ENCODE measurements around the gene PHYHD1. TPM values are rescaled to one million over a fixed set of nuclear protein-coding genes. Genes with fewer than 3 reads are reported as not detected.

Gene PHYHD1
- total and polyA plus RNA-seq, 2 of the 13 experiments (the other 11 are each of a cell fraction or from before 2014, with no cell fraction given), result 10.6 to 25.3 TPM

DNA sequence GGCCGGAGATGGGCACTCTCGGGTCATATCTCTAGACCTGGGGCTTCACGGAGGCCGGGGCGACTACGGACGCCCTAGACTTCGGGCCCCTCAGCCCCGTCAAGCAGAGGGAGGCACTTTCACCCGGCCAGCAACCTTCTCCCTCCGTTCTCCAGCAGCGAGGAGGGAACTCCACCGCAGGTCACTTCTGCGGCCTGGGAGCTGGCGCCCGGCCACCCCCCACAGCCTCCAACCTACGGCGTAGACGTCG is 26.4 kb downstream of the PHYHD1 start (continued):
- no peak for TF ChIP-seq ARID5B (CRISPR knock-in tag; IDR thresholded peaks at IDR 0.05)

- in situ Hi-C loops (cut with HindIII; ENCODE audit: extremely low pct_ligation_motif_present, low pct_unique_long_range_greater_than_20kb), result no loop called here
- no peaks in the 10 kb centered on the region; a peak in 1 of 5 replicates for H3K27me3 ChIP-seq (ENCODE audit: control insufficient read depth in 1 of 2, insufficient read depth in 2 of 2, low read length in 2 of 2)
- intact Hi-C loops (cut with micrococcal nuclease; ENCODE audit: unreplicated experiment), result no loop called here
- peak; percentile 82 for ATAC-seq
- H2AFZ ChIP-seq (ENCODE audit: low read length), result no peak within 1 kb of the TSS
- WGBS (ENCODE audit: low lambda C conversion rate), result 1% methylated on average over 63 of the region's 86 CpGs
- DNase-seq (ENCODE audit: low spot score), result peak; percentile 79
- H3K4me3 ChIP-seq (replicated peaks in 1 of 3; ENCODE audit: insufficient read depth in 1 of 3, low read depth in 2 of 3, low read length in 3 of 3), result peak within 1 kb of the TSS; percentile 91 to 100 (median 99)
- peaks cover 67% of the 10 kb centered on the region for H3K4me1 ChIP-seq (ENCODE audit: insufficient read depth, low read length)
- no peaks in the 10 kb centered on the region for H4K20me1 ChIP-seq (ENCODE audit: insufficient read depth, low read length)
- H3K27ac ChIP-seq (ENCODE audit: extremely low read length, insufficient read depth, low read length), result peak within 1 kb of the TSS; percentile 80
- FAIRE-seq, result no peak
- peaks cover 27% of the 10 kb centered on the region for H3K79me2 ChIP-seq (ENCODE audit: insufficient read depth, low read length)
- POLR2A ChIA-PET, result interaction anchor here (0.5 to 1.7 kb wide), 7 partner anchors 13 to 678 kb away, joined by 3 to 4 read pairs (median 3); partner anchors contain the start of gene SPOUT1
- CTCF ChIA-PET (ENCODE audit: low intra/inter-chr PET ratio, low total read pairs), result no interaction called here
- no peaks in the 10 kb centered on the region for H3K9me3 ChIP-seq (ENCODE audit: low read length)
- H3K9ac ChIP-seq (ENCODE audit: insufficient read depth, low read depth, low read length), result peak within 1 kb of the TSS; percentile 96
- peak within 1 kb of the TSS; percentile 97 for H3K4me2 ChIP-seq (ENCODE audit: low read depth, low read length)
- BruUV-seq (replicated peaks), result TSS peak; percentile 79
- H3K36me3 ChIP-seq (replicated peaks in 1 of 2; ENCODE audit: control insufficient read depth in 1 of 2, insufficient read depth in 2 of 2, low read length in 2 of 2), result peaks cover 1 to 3% of the 10 kb centered on the region in 2 experiments; a peak in 3 of 5 replicates
- no peak for TF ChIP-seq ZBTB37 (CRISPR knock-in tag; IDR thresholded peaks at IDR 0.05)
- TF ChIP-seq MXD4 (CRISPR knock-in tag; IDR thresholded peaks at IDR 0.05), result peak; percentile 96
- TF ChIP-seq, protein P1, sequence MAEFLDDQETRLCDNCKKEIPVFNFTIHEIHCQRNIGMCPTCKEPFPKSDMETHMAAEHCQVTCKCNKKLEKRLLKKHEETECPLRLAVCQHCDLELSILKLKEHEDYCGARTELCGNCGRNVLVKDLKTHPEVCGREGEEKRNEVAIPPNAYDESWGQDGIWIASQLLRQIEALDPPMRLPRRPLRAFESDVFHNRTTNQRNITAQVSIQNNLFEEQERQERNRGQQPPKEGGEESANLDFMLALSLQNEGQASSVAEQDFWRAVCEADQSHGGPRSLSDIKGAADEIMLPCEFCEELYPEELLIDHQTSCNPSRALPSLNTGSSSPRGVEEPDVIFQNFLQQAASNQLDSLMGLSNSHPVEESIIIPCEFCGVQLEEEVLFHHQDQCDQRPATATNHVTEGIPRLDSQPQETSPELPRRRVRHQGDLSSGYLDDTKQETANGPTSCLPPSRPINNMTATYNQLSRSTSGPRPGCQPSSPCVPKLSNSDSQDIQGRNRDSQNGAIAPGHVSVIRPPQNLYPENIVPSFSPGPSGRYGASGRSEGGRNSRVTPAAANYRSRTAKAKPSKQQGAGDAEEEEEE (CRISPR knock-in tag; IDR thresholded peaks at IDR 0.05; ENCODE audit: borderline replicate concordance), result 0 out of 2 replicates have a peak, but pooled peaks have one; percentile 64
- TF ChIP-seq, protein P2, sequence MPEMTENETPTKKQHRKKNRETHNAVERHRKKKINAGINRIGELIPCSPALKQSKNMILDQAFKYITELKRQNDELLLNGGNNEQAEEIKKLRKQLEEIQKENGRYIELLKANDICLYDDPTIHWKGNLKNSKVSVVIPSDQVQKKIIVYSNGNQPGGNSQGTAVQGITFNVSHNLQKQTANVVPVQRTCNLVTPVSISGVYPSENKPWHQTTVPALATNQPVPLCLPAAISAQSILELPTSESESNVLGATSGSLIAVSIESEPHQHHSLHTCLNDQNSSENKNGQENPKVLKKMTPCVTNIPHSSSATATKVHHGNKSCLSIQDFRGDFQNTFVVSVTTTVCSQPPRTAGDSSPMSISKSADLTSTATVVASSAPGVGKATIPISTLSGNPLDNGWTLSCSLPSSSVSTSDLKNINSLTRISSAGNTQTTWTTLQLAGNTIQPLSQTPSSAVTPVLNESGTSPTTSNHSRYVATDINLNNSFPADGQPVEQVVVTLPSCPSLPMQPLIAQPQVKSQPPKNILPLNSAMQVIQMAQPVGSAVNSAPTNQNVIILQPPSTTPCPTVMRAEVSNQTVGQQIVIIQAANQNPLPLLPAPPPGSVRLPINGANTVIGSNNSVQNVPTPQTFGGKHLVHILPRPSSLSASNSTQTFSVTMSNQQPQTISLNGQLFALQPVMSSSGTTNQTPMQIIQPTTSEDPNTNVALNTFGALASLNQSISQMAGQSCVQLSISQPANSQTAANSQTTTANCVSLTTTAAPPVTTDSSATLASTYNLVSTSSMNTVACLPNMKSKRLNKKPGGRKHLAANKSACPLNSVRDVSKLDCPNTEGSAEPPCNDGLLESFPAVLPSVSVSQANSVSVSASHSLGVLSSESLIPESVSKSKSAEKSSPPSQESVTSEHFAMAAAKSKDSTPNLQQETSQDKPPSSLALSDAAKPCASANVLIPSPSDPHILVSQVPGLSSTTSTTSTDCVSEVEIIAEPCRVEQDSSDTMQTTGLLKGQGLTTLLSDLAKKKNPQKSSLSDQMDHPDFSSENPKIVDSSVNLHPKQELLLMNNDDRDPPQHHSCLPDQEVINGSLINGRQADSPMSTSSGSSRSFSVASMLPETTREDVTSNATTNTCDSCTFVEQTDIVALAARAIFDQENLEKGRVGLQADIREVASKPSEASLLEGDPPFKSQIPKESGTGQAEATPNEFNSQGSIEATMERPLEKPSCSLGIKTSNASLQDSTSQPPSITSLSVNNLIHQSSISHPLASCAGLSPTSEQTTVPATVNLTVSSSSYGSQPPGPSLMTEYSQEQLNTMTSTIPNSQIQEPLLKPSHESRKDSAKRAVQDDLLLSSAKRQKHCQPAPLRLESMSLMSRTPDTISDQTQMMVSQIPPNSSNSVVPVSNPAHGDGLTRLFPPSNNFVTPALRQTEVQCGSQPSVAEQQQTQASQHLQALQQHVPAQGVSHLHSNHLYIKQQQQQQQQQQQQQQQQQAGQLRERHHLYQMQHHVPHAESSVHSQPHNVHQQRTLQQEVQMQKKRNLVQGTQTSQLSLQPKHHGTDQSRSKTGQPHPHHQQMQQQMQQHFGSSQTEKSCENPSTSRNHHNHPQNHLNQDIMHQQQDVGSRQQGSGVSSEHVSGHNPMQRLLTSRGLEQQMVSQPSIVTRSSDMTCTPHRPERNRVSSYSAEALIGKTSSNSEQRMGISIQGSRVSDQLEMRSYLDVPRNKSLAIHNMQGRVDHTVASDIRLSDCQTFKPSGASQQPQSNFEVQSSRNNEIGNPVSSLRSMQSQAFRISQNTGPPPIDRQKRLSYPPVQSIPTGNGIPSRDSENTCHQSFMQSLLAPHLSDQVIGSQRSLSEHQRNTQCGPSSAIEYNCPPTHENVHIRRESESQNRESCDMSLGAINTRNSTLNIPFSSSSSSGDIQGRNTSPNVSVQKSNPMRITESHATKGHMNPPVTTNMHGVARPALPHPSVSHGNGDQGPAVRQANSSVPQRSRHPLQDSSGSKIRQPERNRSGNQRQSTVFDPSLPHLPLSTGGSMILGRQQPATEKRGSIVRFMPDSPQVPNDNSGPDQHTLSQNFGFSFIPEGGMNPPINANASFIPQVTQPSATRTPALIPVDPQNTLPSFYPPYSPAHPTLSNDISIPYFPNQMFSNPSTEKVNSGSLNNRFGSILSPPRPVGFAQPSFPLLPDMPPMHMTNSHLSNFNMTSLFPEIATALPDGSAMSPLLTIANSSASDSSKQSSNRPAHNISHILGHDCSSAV (CRISPR knock-in tag; IDR thresholded peaks at IDR 0.05; ENCODE audit: borderline replicate concordance), result no peak
Observed at GRCh38 chr9:128947527-128948301, 26.9 kb downstream of the PHYHD1 start, which contains the start of the genes DOLK and NUP188. Gene DOLK (minus strand): TSS chr9:128947603. CDS start chr9:128947303, 300 bp downstream. Gene NUP188 (plus strand): TSS chr9:128947699. CDS start chr9:128947720, 21 bp downstream.
